HepG2 (cell line): ENCODE results near the gene NEMF. TPM values are rescaled to one million over a fixed set of nuclear protein-coding genes. Genes with fewer than 3 reads are reported as not detected.

Source experiments
- GZF1 ChIP-seq: sonication (generic); formaldehyde crosslinking; IDR thresholded peaks from 2 replicates; pipeline ENCODE4 v1.5.1; 2020; ENCODE audit warnings: mild to moderate bottlenecking, missing genetic modification reagents
- HMG20A ChIP-seq: IDR thresholded peaks from 2 replicates; pipeline ENCODE4 v1.6.1; 2016; ENCODE audit warnings: borderline replicate concordance
- NCOA1 ChIP-seq: sonication (generic); formaldehyde crosslinking; IDR thresholded peaks from 2 replicates; pipeline ENCODE4 v1.9.0; 2021; ENCODE audit warnings: missing genetic modification reagents
- NFE2L1 ChIP-seq: sonication (generic); formaldehyde crosslinking; IDR thresholded peaks from 2 replicates; pipeline ENCODE4 v1.4.0; 2020; ENCODE audit warnings: missing genetic modification reagents, mild to moderate bottlenecking, borderline replicate concordance
- ZFP41 ChIP-seq: sonication (generic); formaldehyde crosslinking; IDR thresholded peaks from 2 replicates; pipeline ENCODE4 v1.4.0; 2020; ENCODE audit warnings: mild to moderate bottlenecking, missing genetic modification reagents, borderline replicate concordance
- ZNF143 ChIP-seq: sonication (generic); formaldehyde crosslinking; IDR thresholded peaks from 2 replicates; pipeline ENCODE4 v1.4.0; 2020; ENCODE audit warnings: missing genetic modification reagents
- ZNF33B ChIP-seq: sonication (generic); formaldehyde crosslinking; IDR thresholded peaks from 2 replicates; pipeline ENCODE4 v1.5.1; 2020; ENCODE audit warnings: mild to moderate bottlenecking, missing genetic modification reagents
- ZNF660 ChIP-seq: sonication (generic); formaldehyde crosslinking; IDR thresholded peaks from 2 replicates; pipeline ENCODE4 v1.5.1; 2020; ENCODE audit warnings: mild to moderate bottlenecking, low read depth, missing genetic modification reagents, borderline replicate concordance
- ZNF83 ChIP-seq: sonication (generic); formaldehyde crosslinking; IDR thresholded peaks from 2 replicates; pipeline ENCODE4 v1.4.0; 2020; ENCODE audit warnings: missing genetic modification reagents, mild to moderate bottlenecking, borderline replicate concordance
- ZSCAN20 ChIP-seq: sonication (generic); formaldehyde crosslinking; IDR thresholded peaks from 2 replicates; pipeline ENCODE4 v1.4.0; 2020; ENCODE audit warnings: missing genetic modification reagents, mild to moderate bottlenecking, borderline replicate concordance
- polyA plus RNA-seq, 8 experiments: library from polyadenylated mRNA; depleted of rRNA in 3 of 8; stranded (reverse) in 7 of 8; unstranded in 1 of 8; fragments of >200 nt; fragmentation: Illumina TruSeq in 4 of 8; extraction: Trizol in 4 of 8; gene quantifications; 2 replicates each; pipeline versions ENCODE4 v1.2.1 to v1.2.3, GENCODE V29; 2011 to 2016; ENCODE audit warnings: low read depth in 4 of 8, missing spikeins in 1 of 8, mixed read lengths in 1 of 8; ENCODE audit not compliant: insufficient read depth in 1 of 8
- total RNA-seq, 5 experiments: library from RNA; depleted of rRNA; stranded (reverse); fragments of >200 nt; fragmentation: Illumina TruSeq; extraction: Trizol; gene quantifications; 2 replicates each; pipeline ENCODE4 v1.2.3, GENCODE V29; 2016; ENCODE audit warnings: low read depth in 1 of 5
- TF ChIP-seq, protein P1 (sequence below): sonication (generic); formaldehyde crosslinking; IDR thresholded peaks from one replicate; pipeline ENCODE4 v1.5.1; 2020; ENCODE audit warnings: mild to moderate bottlenecking, missing genetic modification reagents; ENCODE audit errors: not compliant biosample characterization
- TF ChIP-seq, protein P2 (sequence below): IDR thresholded peaks from 2 replicates; pipeline ENCODE4 v1.6.1; 2016; ENCODE audit warnings: missing genetic modification reagents, missing compliant biosample characterization
- TF ChIP-seq, protein P3 (sequence below): sonication (generic); formaldehyde crosslinking; IDR thresholded peaks from 2 replicates; pipeline ENCODE4 v1.5.0; 2020; ENCODE audit warnings: missing genetic modification reagents
- TF ChIP-seq, protein P4 (sequence below): sonication (generic); formaldehyde crosslinking; IDR thresholded peaks from 2 replicates; pipeline ENCODE4 v1.4.0; 2020; ENCODE audit warnings: missing genetic modification reagents
- TF ChIP-seq, protein P5 (sequence below): sonication (generic); formaldehyde crosslinking; IDR thresholded peaks from 2 replicates; pipeline ENCODE4 v1.8.0; 2022; ENCODE audit warnings: mild to moderate bottlenecking, missing genetic modification reagents; ENCODE audit not compliant: insufficient replicate concordance

The NEMF gene
- total and polyA plus RNA-seq, 2 of the 13 experiments (the other 11 are each of a cell fraction or from before 2014, with no cell fraction given) = 21.3 to 57.9 TPM

DNA sequence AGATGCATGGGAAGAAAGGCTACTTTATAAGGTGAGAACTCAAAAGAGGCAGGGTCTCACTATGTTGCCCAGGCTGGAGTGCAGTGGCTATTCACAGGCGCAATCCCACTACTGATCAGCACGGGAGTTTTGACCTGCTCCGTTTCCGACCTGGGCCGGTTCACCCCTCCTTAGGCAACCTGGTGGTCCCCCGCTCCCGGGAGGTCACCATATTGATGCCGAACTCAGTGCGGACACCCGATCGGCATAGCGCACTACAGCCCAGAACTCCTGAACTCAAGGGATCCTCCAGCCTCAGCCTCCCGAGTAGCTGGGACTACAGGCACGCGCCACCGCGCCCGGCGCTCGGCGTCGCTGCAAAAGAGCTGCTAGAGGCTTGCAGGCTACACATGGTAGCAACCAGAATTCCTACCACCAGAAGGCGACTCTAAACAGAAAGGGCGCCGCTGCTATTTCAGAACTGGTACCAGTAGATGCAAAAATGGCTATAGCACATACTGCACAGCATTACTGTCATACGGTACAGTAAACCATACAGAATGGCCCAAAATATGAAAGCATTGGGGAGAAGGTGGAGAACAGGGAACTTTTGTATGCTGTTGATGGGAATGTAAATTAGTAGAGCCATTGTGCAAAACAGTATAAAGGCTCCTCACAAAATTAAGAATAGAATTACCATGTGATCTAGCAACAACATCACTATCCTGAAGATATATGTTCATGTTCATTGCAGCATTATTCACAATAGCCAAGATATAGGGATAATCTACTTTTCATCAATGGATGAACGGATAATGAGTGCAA lies 1.2 kb upstream of the NEMF start (continued):
- TF ChIP-seq, protein P1, sequence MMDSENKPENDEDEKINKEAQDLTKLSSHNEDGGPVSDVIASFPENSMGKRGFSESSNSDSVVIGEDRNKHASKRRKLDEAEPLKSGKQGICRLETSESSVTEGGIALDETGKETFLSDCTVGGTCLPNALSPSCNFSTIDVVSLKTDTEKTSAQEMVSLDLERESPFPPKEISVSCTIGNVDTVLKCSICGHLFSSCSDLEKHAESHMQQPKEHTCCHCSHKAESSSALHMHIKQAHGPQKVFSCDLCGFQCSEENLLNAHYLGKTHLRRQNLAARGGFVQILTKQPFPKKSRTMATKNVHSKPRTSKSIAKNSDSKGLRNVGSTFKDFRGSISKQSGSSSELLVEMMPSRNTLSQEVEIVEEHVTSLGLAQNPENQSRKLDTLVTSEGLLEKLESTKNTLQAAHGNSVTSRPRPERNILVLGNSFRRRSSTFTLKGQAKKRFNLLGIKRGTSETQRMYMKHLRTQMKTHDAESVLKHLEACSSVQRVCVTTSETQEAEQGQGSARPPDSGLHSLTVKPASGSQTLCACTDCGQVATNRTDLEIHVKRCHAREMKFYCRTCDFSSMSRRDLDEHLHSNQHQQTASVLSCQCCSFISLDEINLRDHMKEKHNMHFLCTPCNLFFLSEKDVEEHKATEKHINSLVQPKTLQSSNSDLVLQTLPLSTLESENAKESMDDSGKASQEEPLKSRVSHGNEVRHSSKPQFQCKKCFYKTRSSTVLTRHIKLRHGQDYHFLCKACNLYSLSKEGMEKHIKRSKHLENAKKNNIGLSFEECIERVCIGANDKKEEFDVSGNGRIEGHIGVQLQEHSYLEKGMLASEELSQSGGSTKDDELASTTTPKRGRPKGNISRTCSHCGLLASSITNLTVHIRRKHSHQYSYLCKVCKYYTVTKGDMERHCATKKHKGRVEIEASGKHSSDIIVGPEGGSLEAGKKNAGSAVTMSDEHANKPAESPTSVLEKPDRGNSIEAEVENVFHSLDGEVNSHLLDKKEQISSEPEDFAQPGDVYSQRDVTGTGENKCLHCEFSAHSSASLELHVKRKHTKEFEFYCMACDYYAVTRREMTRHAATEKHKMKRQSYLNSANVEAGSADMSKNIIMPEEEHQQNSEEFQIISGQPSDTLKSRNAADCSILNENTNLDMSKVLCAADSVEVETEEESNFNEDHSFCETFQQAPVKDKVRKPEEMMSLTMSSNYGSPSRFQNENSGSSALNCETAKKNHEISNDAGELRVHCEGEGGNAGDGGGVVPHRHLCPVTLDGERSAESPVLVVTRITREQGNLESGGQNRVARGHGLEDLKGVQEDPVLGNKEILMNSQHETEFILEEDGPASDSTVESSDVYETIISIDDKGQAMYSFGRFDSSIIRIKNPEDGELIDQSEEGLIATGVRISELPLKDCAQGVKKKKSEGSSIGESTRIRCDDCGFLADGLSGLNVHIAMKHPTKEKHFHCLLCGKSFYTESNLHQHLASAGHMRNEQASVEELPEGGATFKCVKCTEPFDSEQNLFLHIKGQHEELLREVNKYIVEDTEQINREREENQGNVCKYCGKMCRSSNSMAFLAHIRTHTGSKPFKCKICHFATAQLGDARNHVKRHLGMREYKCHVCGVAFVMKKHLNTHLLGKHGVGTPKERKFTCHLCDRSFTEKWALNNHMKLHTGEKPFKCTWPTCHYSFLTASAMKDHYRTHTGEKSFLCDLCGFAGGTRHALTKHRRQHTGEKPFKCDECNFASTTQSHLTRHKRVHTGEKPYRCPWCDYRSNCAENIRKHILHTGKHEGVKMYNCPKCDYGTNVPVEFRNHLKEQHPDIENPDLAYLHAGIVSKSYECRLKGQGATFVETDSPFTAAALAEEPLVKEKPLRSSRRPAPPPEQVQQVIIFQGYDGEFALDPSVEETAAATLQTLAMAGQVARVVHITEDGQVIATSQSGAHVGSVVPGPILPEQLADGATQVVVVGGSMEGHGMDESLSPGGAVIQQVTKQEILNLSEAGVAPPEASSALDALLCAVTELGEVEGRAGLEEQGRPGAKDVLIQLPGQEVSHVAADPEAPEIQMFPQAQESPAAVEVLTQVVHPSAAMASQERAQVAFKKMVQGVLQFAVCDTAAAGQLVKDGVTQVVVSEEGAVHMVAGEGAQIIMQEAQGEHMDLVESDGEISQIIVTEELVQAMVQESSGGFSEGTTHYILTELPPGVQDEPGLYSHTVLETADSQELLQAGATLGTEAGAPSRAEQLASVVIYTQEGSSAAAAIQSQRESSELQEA (CRISPR knock-in tag) = no peak
- peak; percentile 51; the same call in 1 of the 2 replicates for TF ChIP-seq GZF1 (CRISPR knock-in tag)
- TF ChIP-seq, protein P2, sequence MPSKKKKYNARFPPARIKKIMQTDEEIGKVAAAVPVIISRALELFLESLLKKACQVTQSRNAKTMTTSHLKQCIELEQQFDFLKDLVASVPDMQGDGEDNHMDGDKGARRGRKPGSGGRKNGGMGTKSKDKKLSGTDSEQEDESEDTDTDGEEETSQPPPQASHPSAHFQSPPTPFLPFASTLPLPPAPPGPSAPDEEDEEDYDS (CRISPR knock-in tag) = 0 out of 2 replicates have a peak, but pooled peaks have one; percentile 33
- TF ChIP-seq NFE2L1 (CRISPR knock-in tag) = no peak
- TF ChIP-seq ZNF660 (CRISPR knock-in tag) = no peak
- TF ChIP-seq ZSCAN20 (CRISPR knock-in tag) = peak; percentile 63; the same call in 1 of the 2 replicates
- no peak for TF ChIP-seq ZFP41 (CRISPR knock-in tag)
- no peak for TF ChIP-seq ZNF83 (CRISPR knock-in tag)
- peak; percentile 44; the same call in 1 of the 2 replicates for TF ChIP-seq HMG20A (CRISPR knock-in tag)
- TF ChIP-seq, protein P3, sequence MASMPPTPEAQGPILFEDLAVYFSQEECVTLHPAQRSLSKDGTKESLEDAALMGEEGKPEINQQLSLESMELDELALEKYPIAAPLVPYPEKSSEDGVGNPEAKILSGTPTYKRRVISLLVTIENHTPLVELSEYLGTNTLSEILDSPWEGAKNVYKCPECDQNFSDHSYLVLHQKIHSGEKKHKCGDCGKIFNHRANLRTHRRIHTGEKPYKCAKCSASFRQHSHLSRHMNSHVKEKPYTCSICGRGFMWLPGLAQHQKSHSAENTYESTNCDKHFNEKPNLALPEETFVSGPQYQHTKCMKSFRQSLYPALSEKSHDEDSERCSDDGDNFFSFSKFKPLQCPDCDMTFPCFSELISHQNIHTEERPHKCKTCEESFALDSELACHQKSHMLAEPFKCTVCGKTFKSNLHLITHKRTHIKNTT (CRISPR knock-in tag) = no peak
- no peak for TF ChIP-seq NCOA1
- no peak for TF ChIP-seq ZNF33B (CRISPR knock-in tag)
- TF ChIP-seq ZNF143 = no peak
- TF ChIP-seq, protein P4, sequence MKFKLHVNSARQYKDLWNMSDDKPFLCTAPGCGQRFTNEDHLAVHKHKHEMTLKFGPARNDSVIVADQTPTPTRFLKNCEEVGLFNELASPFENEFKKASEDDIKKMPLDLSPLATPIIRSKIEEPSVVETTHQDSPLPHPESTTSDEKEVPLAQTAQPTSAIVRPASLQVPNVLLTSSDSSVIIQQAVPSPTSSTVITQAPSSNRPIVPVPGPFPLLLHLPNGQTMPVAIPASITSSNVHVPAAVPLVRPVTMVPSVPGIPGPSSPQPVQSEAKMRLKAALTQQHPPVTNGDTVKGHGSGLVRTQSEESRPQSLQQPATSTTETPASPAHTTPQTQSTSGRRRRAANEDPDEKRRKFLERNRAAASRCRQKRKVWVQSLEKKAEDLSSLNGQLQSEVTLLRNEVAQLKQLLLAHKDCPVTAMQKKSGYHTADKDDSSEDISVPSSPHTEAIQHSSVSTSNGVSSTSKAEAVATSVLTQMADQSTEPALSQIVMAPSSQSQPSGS (CRISPR knock-in tag) = peak; percentile 48; the same call in 1 of the 2 replicates
- TF ChIP-seq, protein P5, sequence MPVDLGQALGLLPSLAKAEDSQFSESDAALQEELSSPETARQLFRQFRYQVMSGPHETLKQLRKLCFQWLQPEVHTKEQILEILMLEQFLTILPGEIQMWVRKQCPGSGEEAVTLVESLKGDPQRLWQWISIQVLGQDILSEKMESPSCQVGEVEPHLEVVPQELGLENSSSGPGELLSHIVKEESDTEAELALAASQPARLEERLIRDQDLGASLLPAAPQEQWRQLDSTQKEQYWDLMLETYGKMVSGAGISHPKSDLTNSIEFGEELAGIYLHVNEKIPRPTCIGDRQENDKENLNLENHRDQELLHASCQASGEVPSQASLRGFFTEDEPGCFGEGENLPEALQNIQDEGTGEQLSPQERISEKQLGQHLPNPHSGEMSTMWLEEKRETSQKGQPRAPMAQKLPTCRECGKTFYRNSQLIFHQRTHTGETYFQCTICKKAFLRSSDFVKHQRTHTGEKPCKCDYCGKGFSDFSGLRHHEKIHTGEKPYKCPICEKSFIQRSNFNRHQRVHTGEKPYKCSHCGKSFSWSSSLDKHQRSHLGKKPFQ (CRISPR knock-in tag) = peak; percentile 5
